Measurements from ENCODE around the gene ZNFX1.
"Not testable (repeated sequence)": the region's sequence is repeated elsewhere in the genome, so short reads cannot be mapped to it uniquely, and the experiment has no call there.

The ZNFX1 gene

DNA sequence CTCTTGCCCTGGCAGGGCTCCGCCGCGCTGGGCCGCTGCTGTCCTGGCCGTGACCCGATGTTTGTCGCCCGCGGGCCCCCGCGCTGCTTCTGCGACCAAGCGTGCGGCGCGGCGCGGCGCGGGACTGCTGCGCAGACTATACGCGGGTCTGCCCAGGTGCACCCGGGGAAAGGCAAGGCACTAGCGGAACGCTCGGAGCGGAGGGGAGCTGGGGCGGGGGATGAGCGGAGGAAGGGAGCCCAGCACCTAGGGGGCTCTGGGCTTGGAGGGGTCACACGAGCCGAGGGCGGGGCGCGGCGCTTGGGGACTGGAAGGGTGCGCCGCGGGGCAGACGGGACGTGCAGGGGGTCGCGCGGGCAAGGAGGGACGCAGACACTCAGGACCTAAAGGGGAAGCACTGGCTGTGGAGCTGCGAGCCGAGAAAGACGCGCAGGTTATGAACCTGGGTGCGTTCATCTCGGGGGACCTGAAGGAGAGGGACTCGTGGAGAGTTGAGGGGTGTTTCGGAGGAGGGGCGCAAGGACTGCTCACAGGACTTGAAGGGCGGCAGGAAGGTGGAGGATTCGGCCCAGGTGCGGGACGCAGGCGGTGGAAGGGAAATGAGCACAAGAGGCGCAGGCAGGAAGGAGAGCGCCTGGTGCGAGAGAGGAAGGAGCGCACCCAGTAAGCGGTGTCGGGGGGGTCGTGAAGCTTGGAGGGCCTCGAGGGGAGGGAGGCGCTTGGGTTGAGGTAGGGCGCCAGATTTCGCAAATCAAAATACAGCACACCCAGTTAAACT, 40.8 kb upstream of the ZNFX1 start:
- TF ChIP-seq, protein P1, sequence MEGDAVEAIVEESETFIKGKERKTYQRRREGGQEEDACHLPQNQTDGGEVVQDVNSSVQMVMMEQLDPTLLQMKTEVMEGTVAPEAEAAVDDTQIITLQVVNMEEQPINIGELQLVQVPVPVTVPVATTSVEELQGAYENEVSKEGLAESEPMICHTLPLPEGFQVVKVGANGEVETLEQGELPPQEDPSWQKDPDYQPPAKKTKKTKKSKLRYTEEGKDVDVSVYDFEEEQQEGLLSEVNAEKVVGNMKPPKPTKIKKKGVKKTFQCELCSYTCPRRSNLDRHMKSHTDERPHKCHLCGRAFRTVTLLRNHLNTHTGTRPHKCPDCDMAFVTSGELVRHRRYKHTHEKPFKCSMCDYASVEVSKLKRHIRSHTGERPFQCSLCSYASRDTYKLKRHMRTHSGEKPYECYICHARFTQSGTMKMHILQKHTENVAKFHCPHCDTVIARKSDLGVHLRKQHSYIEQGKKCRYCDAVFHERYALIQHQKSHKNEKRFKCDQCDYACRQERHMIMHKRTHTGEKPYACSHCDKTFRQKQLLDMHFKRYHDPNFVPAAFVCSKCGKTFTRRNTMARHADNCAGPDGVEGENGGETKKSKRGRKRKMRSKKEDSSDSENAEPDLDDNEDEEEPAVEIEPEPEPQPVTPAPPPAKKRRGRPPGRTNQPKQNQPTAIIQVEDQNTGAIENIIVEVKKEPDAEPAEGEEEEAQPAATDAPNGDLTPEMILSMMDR (conservative IDR thresholded peaks at IDR 0.05; ENCODE audit: low read depth, low read length): no peak
- DNase-seq (ENCODE audit: low read depth): no peak
- peak overlapping the region; percentile 29 for H3K4me3 ChIP-seq (ENCODE audit: low read depth, low read length)

DNA sequence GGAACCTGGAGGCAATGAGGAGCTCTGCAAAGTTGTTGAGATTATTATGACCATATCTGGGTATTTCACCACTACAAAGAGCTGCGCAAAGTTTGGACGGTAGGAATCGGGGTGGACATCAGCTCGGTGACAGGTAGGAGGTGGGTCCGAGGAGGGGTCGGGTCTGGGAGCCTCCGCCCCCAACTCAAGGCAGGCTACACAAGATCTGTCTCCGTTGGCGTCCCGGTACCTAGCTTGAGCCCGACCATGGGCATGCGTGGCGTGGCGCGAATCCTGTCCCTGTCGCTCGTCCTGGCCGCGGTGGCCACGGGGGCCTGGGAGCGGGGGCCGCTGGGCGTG, 40.2 kb upstream of the ZNFX1 start:
- TF ChIP-seq, protein P1 (conservative IDR thresholded peaks at IDR 0.05; ENCODE audit: low read depth, low read length): no peak
- no peak for DNase-seq (ENCODE audit: low read depth)
- H3K4me3 ChIP-seq (ENCODE audit: low read depth, low read length): no peak overlapping the region

DNA sequence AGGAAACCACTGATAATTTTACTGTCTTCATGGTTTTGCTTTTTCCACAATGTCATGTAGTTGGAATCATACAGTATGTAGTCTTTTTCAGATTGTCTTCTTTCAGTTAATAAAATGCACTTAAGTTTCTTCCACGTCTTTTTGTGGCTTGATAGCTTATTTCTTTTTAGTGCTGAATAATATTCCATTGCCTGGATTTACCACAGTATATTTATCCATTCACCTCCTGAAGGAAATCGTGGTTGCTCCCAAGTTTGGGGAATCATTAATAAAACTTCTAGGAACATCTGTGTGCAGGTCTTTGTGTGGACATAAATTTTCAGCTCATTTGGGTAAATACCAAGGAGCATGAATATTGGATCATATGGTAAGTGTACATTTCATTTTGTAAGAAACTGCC, 38.8 kb upstream of the ZNFX1 start:
- H3K4me3 ChIP-seq (ENCODE audit: low read depth, low read length): no peak overlapping the region
- TF ChIP-seq, protein P1 (conservative IDR thresholded peaks at IDR 0.05; ENCODE audit: low read depth, low read length): no peak
- no peak for DNase-seq (ENCODE audit: low read depth)

DNA sequence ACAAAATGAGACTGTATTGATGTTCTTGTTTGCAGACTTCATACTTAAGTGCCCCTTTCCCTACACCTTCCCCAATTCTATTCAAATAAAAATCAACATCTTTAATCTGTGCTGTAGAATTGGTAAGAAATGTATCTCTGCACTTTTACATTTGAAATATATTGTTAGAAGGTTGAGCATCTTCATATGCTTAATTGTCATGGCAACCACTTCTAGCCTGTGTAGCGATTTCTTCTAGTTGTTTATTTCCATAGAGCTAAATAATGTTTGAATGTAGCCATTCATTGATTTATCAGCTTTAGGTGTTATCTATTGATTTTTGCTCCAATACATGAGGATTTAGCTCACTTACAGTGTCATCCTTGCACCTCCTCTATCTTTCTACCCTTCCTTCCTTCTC, 37.7 kb upstream of the ZNFX1 start:
- DNase-seq (ENCODE audit: low read depth): no peak
- TF ChIP-seq, protein P1 (conservative IDR thresholded peaks at IDR 0.05; ENCODE audit: low read depth, low read length): no peak
- H3K4me3 ChIP-seq (ENCODE audit: low read depth, low read length): no peak overlapping the region

DNA sequence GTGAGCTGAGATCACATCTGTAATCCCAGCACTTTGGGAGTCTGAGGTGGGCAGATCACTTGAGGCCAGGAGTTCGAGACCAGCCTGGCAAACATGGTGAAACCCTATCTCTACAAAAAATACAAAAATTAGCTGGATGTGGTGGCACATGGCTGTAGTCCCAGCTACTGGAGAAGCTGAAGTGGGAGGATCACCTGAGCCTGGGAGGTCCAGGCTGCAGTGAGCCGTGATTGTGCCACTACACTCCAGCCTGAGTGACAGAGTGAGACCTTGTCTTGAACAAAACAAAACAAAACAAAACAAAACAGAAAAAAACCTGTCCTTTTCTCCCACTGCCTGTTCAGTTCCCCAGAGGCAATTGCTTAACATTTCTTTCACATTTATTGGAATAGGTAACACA, 36.2 kb upstream of the ZNFX1 start:
- H3K4me3 ChIP-seq (ENCODE audit: low read depth, low read length); DNase-seq (ENCODE audit: low read depth): not testable (repeated sequence)

DNA sequence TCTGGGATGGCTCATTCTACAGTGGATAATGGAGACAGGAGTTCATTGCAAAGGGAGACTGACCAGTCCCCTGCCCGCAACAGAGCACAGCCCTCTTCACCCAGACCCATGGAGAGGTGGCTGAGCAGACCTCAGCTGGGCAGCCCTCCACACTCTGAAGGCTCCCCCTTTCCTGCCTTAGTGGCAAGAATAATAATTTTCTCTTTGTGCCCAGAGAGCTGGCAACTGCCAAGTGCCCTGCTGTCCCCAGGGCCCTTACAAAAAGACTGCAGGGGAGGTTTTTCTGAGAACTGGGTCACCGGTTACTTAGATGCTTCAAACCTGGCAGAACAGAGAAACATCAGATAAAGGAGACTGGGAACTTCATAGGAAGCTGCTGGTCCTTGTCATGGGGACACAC, 35.4 kb upstream of the ZNFX1 start:
- TF ChIP-seq, protein P1 (conservative IDR thresholded peaks at IDR 0.05; ENCODE audit: low read depth, low read length): no peak
- DNase-seq (ENCODE audit: low read depth): no peak

DNA sequence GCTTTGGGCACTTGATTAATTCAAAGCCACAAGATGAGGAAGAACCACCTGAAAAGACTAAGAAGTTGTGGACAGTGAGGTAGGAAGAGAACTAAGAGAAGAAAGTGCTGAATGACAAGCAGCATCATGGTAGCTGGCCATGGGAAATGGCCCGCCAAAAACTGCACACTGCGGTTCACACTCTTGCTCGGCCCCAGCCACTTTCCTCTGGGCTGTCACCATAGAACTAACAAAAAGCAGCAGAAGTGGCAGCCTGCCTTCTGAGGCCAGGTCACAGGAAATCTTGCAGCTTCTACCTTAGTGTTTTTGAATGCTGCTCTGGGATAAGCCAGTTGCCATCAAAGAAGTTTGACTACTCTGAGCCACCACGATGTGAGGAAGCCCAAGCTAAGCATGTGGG, 34.8 kb upstream of the ZNFX1 start:
- TF ChIP-seq, protein P1 (conservative IDR thresholded peaks at IDR 0.05; ENCODE audit: low read depth, low read length): no peak
- no peak for DNase-seq (ENCODE audit: low read depth)
- no peak overlapping the region for H3K4me3 ChIP-seq (ENCODE audit: low read depth, low read length)

More for the DNA sequence above, 35.4 kb upstream of the ZNFX1 start:
- H3K4me3 ChIP-seq (ENCODE audit: low read depth, low read length): no peak overlapping the region

Data from choroid plexus epithelial cell (primary cell).